ENCODE results near the gene CD46. TPM values are rescaled to one million over a fixed set of nuclear protein-coding genes. Genes with fewer than 3 reads are reported as not detected.
"Not testable (repeated sequence)": the region's sequence is repeated elsewhere in the genome, so short reads cannot be mapped to it uniquely, and the experiment has no call there.

The CD46 gene
- polyA plus RNA-seq, 1 donor from 2014 or later: 393 TPM

DNA sequence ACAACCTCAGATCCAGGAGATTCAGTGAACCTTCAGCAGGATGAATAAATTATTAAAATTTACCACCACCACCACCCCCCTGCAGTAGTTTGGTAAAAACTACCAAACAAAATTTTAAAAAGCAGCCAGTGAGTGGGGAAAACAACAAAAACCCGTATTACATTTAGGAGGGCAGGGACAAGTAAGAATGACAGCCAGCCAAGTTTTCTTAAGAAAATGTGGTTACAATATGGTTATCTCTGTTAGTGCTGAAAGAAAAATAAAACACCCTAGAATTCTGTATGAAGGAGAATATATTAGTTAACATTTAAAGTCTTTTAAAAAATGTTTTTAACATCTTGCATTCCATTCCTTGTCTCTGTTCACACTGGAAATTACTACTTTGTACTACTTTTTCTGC, 14.7 kb downstream of the CD46 start:
- H3K4me3 ChIP-seq (ENCODE audit: low read length): no peak overlapping the region
- TF ChIP-seq TAF1 (IDR thresholded peaks at IDR 0.05; ENCODE audit: low read depth): no peak
- TF ChIP-seq MXI1 (conservative IDR thresholded peaks at IDR 0.05; ENCODE audit: poor library complexity, severe bottlenecking): no peak
- no peak for TF ChIP-seq REST (IDR thresholded peaks at IDR 0.05; ENCODE audit: borderline replicate concordance)
- TF ChIP-seq EZH2 (IDR thresholded peaks at IDR 0.05; ENCODE audit: borderline replicate concordance, insufficient read depth, low read length, poor library complexity, severe bottlenecking): no peak
- no peak for TF ChIP-seq SMC3 (conservative IDR thresholded peaks at IDR 0.05; ENCODE audit: poor library complexity)
- no peak for TF ChIP-seq EP300 (conservative IDR thresholded peaks at IDR 0.05; ENCODE audit: poor library complexity, severe bottlenecking)
- no peak for TF ChIP-seq RAD21 (conservative IDR thresholded peaks at IDR 0.05)
- TF ChIP-seq, protein P1, sequence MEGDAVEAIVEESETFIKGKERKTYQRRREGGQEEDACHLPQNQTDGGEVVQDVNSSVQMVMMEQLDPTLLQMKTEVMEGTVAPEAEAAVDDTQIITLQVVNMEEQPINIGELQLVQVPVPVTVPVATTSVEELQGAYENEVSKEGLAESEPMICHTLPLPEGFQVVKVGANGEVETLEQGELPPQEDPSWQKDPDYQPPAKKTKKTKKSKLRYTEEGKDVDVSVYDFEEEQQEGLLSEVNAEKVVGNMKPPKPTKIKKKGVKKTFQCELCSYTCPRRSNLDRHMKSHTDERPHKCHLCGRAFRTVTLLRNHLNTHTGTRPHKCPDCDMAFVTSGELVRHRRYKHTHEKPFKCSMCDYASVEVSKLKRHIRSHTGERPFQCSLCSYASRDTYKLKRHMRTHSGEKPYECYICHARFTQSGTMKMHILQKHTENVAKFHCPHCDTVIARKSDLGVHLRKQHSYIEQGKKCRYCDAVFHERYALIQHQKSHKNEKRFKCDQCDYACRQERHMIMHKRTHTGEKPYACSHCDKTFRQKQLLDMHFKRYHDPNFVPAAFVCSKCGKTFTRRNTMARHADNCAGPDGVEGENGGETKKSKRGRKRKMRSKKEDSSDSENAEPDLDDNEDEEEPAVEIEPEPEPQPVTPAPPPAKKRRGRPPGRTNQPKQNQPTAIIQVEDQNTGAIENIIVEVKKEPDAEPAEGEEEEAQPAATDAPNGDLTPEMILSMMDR (IDR thresholded peaks at IDR 0.05; ENCODE audit: poor library complexity, severe bottlenecking): no peak
- TF ChIP-seq POLR2AphosphoS5 (IDR thresholded peaks at IDR 0.05): no peak
- no peak overlapping the region for H3K4me2 ChIP-seq (ENCODE audit: low read length)
- no peak overlapping the region for H2AFZ ChIP-seq (ENCODE audit: low read depth, low read length)
- H3K79me2 ChIP-seq (replicated peaks; ENCODE audit: insufficient read depth, low read length): peaks cover 5% of the 10 kb centered on the region
- peaks cover 5% of the 10 kb centered on the region for H3K9me3 ChIP-seq (ENCODE audit: low read length)
- no peak overlapping the region for H3K9ac ChIP-seq (ENCODE audit: low read length)
- peaks cover 30% of the 10 kb centered on the region for H3K36me3 ChIP-seq (ENCODE audit: insufficient read depth, low read length)
- H3K9me2 ChIP-seq (ENCODE audit: insufficient read depth, low read length): no peaks in the 10 kb centered on the region
- no peaks in the 10 kb centered on the region for H3K27me3 ChIP-seq (ENCODE audit: insufficient read depth, low read depth, low read length)
- H4K20me1 ChIP-seq (ENCODE audit: insufficient read depth): no peaks in the 10 kb centered on the region
- no peaks in the 10 kb centered on the region for H3F3A ChIP-seq (ENCODE audit: insufficient read depth, low read length, poor library complexity, severe bottlenecking)
- no peak overlapping the region for H3K27ac ChIP-seq (ENCODE audit: low read length)

DNA sequence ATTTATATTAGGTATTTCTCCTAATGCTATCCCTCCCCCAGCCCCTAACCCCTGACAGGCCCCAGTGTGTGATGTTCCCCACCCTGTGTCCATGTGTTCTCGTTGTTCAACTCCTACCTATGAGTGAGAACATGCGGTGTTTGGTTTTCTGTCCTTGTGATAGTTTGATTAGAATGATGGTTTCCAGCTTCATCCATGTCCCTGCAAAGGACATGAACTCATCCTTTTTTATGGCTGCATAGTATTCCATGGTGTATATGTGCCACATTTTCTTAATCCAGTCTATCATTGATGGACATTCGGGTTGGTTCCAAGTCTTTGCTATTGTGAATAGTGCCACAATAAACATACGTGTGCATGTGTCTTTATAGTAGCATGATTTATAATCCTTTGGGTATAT, 18.7 kb downstream of the CD46 start:
- H3K36me3 ChIP-seq (ENCODE audit: insufficient read depth, low read length): peaks cover 15% of the 10 kb centered on the region
- H2AFZ ChIP-seq (ENCODE audit: low read depth, low read length); H3K79me2 ChIP-seq (replicated peaks; ENCODE audit: insufficient read depth, low read length); H3K9me2 ChIP-seq (ENCODE audit: insufficient read depth, low read length); H3K4me2 ChIP-seq (ENCODE audit: low read length); H4K20me1 ChIP-seq (ENCODE audit: insufficient read depth); H3K9ac ChIP-seq (ENCODE audit: low read length); H3K4me3 ChIP-seq (ENCODE audit: low read length); H3F3A ChIP-seq (ENCODE audit: insufficient read depth, low read length, poor library complexity, severe bottlenecking); H3K9me3 ChIP-seq (ENCODE audit: low read length); H3K27me3 ChIP-seq (ENCODE audit: insufficient read depth, low read depth, low read length); H3K27ac ChIP-seq (ENCODE audit: low read length): not testable (repeated sequence)

- not testable (repeated sequence) for H3K9ac ChIP-seq (ENCODE audit: low read length); H4K20me1 ChIP-seq (ENCODE audit: insufficient read depth); H3K27ac ChIP-seq (ENCODE audit: low read length); H3K9me3 ChIP-seq (ENCODE audit: low read length); H3K36me3 ChIP-seq (ENCODE audit: insufficient read depth, low read length); H2AFZ ChIP-seq (ENCODE audit: low read depth, low read length); H3K79me2 ChIP-seq (replicated peaks; ENCODE audit: insufficient read depth, low read length); H3K4me3 ChIP-seq (ENCODE audit: low read length); H3K9me2 ChIP-seq (ENCODE audit: insufficient read depth, low read length); H3F3A ChIP-seq (ENCODE audit: insufficient read depth, low read length, poor library complexity, severe bottlenecking); H3K27me3 ChIP-seq (ENCODE audit: insufficient read depth, low read depth, low read length); H3K4me2 ChIP-seq (ENCODE audit: low read length)
Observed at GRCh38 chr1:207776045-207776444, 24.2 kb downstream of the CD46 start.

GRCh38 chr1:207777412-207777811, 25.6 kb downstream of the CD46 start:
- not testable (repeated sequence) for H3K9ac ChIP-seq (ENCODE audit: low read length); H3K27me3 ChIP-seq (ENCODE audit: insufficient read depth, low read depth, low read length); H3K4me3 ChIP-seq (ENCODE audit: low read length); H3K27ac ChIP-seq (ENCODE audit: low read length); H3F3A ChIP-seq (ENCODE audit: insufficient read depth, low read length, poor library complexity, severe bottlenecking); H2AFZ ChIP-seq (ENCODE audit: low read depth, low read length); H3K9me2 ChIP-seq (ENCODE audit: insufficient read depth, low read length); H3K36me3 ChIP-seq (ENCODE audit: insufficient read depth, low read length); H4K20me1 ChIP-seq (ENCODE audit: insufficient read depth); H3K4me2 ChIP-seq (ENCODE audit: low read length); H3K9me3 ChIP-seq (ENCODE audit: low read length)
- H3K79me2 ChIP-seq (replicated peaks; ENCODE audit: insufficient read depth, low read length): peaks cover 12% of the 10 kb centered on the region

Measured in neural cell (in vitro differentiated cells).